Gastrocnemius medialis (tissue), 4 donors: Measurements from ENCODE around the gene GGA1.

Source experiments
- CTCF ChIP-seq, 5 experiments: fragments of 450-650 bp in 3 of 5; fragments of 200-600 bp in 2 of 5; sonication (generic) in 2 of 5; IDR thresholded peaks in 4 of 5; conservative IDR thresholded peaks in 1 of 5; 1 replicate in 4 of 5; 2 replicates in 1 of 5; pipeline ENCODE4 v1.5.1; 2016 to 2019; ENCODE audit warnings: antibody characterized with exemption in 5 of 5, mild to moderate bottlenecking in 3 of 5, moderate library complexity in 3 of 5
- POLR2A ChIP-seq, 2 donors: fragments of 450-650 bp; IDR thresholded peaks; one replicate each; pipeline ENCODE4 v1.6.1; 2017; ENCODE audit warnings: antibody characterized with exemption in 2 of 2, mild to moderate bottlenecking in 2 of 2, moderate library complexity in 2 of 2

- no peak for TF ChIP-seq CTCF (IDR thresholded peaks at IDR 0.05 in 4 of 5, conservative IDR thresholded peaks at IDR 0.05 in 1 of 5)
- TF ChIP-seq POLR2A (IDR thresholded peaks at IDR 0.05), result no peak
Observed at GRCh38 chr22:37631448-37632173, 23.0 kb downstream of the GGA1 start.
